Skeletal muscle tissue (tissue), 4 donors: ENCODE measurements around the gene HSPA1B. TPM values are rescaled to one million over a fixed set of nuclear protein-coding genes. Genes with fewer than 3 reads are reported as not detected.
A peak's percentile ranks its signal among the peaks of the same experiment; 100 is the strongest.
"Not testable (repeated sequence)": the region's sequence is repeated elsewhere in the genome, so short reads cannot be mapped to it uniquely, and the experiment has no call there.

Source experiments
- H3K27ac ChIP-seq: one replicate; pipeline ENCODE4 v1.7.0; 2013; ENCODE audit warnings: mild to moderate bottlenecking, low read depth, low read length, inconsistent platforms
- H3K27me3 ChIP-seq, 3 donors: one replicate each; pipeline ENCODE4 v1.7.0; 2013; ENCODE audit warnings: low read length in 3 of 3; ENCODE audit not compliant: control insufficient read depth in 3 of 3, insufficient read depth in 3 of 3
- H3K36me3 ChIP-seq, 3 donors: one replicate each; pipeline ENCODE4 v1.7.0; 2013; ENCODE audit warnings: low read length in 3 of 3; ENCODE audit not compliant: control insufficient read depth in 3 of 3, insufficient read depth in 3 of 3
- H3K4me1 ChIP-seq, 3 donors: one replicate each; pipeline ENCODE4 v1.7.0; 2013; ENCODE audit warnings: low read length in 3 of 3, mild to moderate bottlenecking in 3 of 3; ENCODE audit not compliant: control insufficient read depth in 3 of 3, insufficient read depth in 3 of 3
- H3K4me3 ChIP-seq, 3 donors: one replicate each; pipeline ENCODE4 v1.7.0; 2013; ENCODE audit warnings: low read length in 3 of 3
- H3K9ac ChIP-seq, 3 donors: one replicate each; pipeline ENCODE4 v1.7.0; 2013; ENCODE audit warnings: low read length in 3 of 3, mild to moderate bottlenecking in 3 of 3, moderate library complexity in 2 of 3, low read depth in 1 of 3
- H3K9me3 ChIP-seq, 3 donors: one replicate each; pipeline ENCODE4 v1.7.0; 2013; ENCODE audit warnings: low read length in 3 of 3; ENCODE audit not compliant: control insufficient read depth in 3 of 3
- total RNA-seq: library from RNA; depleted of rRNA; stranded (reverse); fragments of >200 nt; gene quantifications from one replicate; pipeline ENCODE4 v1.2.3, GENCODE V29; 2014
- donor health status: Osteomylitis.

Gene HSPA1B
- total RNA-seq, 1 donor from 2014 or later, result 117 TPM

DNA sequence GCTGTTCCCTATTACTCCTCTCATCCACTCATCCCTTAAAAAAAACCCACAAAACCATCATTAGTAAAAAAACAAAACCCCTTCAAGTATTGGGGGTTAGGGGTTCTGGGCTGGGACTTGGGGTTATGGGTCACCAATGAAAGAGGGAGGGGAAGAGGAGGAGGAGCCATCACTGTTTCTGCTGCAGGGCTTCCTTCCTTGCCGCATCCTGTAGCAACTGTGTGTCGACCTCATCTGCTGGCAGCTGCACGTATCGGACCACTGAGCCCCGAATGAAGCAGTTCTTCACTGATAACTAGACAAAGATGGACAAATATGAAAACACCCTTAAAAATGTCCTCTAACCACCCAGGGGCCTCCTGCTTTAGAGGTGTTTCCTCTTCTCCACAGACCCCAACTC is 29.9 kb upstream of the HSPA1B start:
- H3K9me3 ChIP-seq, result no peaks in the 10 kb centered on the region
- no peak overlapping the region for H3K4me3 ChIP-seq
- H3K27ac ChIP-seq, result peak overlapping the region; percentile 37
- H3K27me3 ChIP-seq, result no peaks in the 10 kb centered on the region
- peaks cover 3 to 5% (median 4%) of the 10 kb centered on the region in 3 donors for H3K36me3 ChIP-seq
- H3K4me1 ChIP-seq, result peaks cover 21 to 24% (median 23%) of the 10 kb centered on the region in 3 donors
- peak overlapping the region in 1 of 3 donors; percentile 16 for H3K9ac ChIP-seq

DNA sequence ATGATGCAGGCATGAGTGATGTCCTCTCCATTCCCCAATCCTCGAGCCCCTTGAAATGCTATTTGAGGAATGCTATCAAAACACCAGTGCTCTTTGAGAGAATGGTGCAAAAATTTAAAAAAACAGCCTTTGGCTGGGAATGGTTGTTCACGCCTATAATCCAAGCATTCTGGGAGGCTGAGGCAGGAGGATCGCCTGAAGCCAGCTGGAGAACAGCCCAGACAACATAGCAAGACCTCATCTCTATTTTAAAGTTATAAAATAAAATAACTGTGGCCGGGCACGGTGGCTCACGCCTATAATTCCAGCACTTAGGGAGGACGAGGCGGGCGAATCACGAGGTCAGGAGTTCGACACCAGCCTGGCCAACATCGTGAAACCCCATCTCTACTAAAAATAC is 27.8 kb upstream of the HSPA1B start:
- H3K4me3 ChIP-seq, result no peak overlapping the region
- H3K9ac ChIP-seq, result no peak overlapping the region
- peaks cover 0 to 5% (median 4%) of the 10 kb centered on the region in 3 donors for H3K36me3 ChIP-seq
- H3K27me3 ChIP-seq, result no peaks in the 10 kb centered on the region
- H3K9me3 ChIP-seq, result no peaks in the 10 kb centered on the region
- H3K27ac ChIP-seq, result no peak overlapping the region
- peaks cover 13 to 16% (median 14%) of the 10 kb centered on the region in 3 donors for H3K4me1 ChIP-seq

DNA sequence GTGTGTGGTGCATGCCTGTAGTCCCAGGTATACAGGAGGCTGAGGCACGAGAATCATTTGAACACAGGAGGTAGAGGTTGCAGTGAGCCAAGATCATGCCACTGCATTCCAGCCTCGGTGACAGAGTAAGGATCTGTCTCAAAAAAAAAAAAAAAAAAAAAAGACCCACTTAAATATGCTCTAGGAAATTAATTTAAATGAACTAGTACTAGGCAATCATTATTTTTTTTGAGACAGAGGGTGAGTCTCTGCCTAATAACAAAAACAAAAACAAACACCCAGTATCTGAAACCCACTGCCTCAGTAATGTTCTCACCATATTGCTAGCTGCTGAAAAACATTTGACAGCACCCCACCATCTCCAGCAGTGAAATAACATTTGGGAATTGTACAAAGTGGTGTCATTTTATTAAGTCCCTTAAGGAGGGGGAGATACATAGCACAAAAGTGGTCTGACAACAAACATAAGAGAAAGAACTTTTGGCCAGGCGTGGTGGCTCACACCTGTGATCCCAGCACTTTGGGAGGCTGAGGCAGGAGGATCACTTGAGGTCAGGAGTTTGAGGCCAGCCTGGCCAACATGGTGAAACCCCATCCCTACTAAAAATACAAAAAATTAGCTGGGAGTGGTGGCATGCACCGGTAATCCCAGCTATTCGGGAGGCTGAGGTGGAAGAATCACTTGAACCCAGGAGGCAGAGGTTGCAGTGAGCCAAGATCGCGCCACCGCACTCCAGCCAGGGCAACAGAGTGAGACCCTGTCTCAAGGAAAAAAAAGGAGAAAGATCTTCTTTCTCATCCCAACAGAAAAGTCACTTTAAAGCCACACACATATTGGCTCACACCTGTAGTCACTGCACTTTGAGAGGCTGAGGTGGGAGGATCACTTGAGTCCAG is 26.3 kb upstream of the HSPA1B start:
- H3K4me1 ChIP-seq, result peaks cover 12 to 15% (median 12%) of the 10 kb centered on the region in 3 donors
- not testable (repeated sequence) for H3K36me3 ChIP-seq, H3K9ac ChIP-seq, H3K27ac ChIP-seq, H3K9me3 ChIP-seq, H3K27me3 ChIP-seq, H3K4me3 ChIP-seq

GRCh38 chr6:31805939-31806469 is 21.5 kb upstream of the HSPA1B start:
- Histone ChIP-seq H3K27ac (peak overlapping the region; percentile 91), H3K9me3 (no peaks in the 10 kb centered on the region), H3K27me3 (no peaks in the 10 kb centered on the region), H3K9ac (peak overlapping the region; percentile 84 to 95 (median 93)), H3K4me3 (peak overlapping the region; percentile 71 to 86 (median 79)), H3K4me1 (peaks cover 8 to 14% (median 12%) of the 10 kb centered on the region in 3 donors), H3K36me3 (peaks cover 0 to 6% (median 2%) of the 10 kb centered on the region in 3 donors)

DNA sequence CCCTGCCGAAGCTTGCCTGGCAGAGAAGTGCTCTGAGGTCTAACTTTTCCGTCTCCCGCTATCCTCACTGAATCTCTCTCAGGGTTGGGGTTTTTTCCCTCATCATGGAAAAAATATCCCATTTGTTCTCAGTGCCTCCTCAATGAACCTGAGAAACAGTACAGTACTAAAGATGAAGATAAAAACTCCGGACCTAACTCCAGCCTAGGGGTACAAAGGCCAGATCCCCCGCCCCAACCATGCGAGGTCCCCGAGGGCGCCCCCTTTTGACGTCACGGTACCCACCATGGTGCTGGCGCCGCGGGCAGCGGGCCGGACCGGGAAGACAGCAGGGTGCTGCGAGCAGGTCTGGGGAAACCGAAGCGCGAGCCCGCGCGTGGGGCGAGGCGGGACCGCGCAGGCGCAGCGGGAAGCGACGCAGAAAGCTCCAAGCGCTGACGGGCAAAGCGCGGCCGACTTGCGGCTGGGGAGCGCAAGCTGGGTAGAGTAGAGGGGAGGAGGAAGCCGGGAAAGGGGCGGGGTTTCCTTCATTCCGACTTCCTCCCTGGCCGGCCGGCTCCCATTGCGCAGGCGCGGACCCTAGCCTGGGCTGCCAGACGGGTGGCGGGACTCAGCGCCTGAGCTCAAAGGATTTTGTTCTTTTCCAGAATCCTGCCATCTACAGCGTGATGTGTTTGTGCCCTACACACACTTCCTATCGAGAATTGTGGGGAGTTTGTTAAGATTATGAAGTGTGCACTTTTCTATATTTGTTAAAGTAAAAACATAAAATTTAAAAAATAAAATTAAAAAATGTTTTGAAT is 20.9 kb upstream of the HSPA1B start, which contains the start of gene LSM2:
Gene LSM2, minus strand, starts transcription at position 497 of the 803 bp plus-strand sequence. Its CDS starts 209 bp downstream, at position 288.
- Histone ChIP-seq H3K36me3 (peaks cover 0 to 6% (median 2%) of the 10 kb centered on the region in 3 donors), H3K4me3 (peak within 1 kb of the TSS; percentile 71 to 86 (median 79)), H3K9me3 (no peaks in the 10 kb centered on the region), H3K9ac (peak within 1 kb of the TSS; percentile 84 to 95 (median 93)), H3K4me1 (peaks cover 8 to 14% (median 12%) of the 10 kb centered on the region in 3 donors), H3K27me3 (no peaks in the 10 kb centered on the region), H3K27ac (peak within 1 kb of the TSS; percentile 91)

GRCh38 chr6:31808599-31808998 is 18.9 kb upstream of the HSPA1B start:
- peaks cover 11 to 17% (median 15%) of the 10 kb centered on the region in 3 donors for H3K4me1 ChIP-seq
- not testable (repeated sequence) for H3K9ac ChIP-seq, H3K9me3 ChIP-seq, H3K27ac ChIP-seq, H3K27me3 ChIP-seq, H3K4me3 ChIP-seq, H3K36me3 ChIP-seq

- H3K27ac ChIP-seq, result no peak overlapping the region
- no peaks in the 10 kb centered on the region for H3K9me3 ChIP-seq
- peaks cover 10 to 12% (median 11%) of the 10 kb centered on the region in 3 donors for H3K4me1 ChIP-seq
- H3K27me3 ChIP-seq, result no peaks in the 10 kb centered on the region
- peaks cover 0 to 6% (median 0%) of the 10 kb centered on the region in 3 donors for H3K36me3 ChIP-seq
- H3K9ac ChIP-seq, result no peak overlapping the region
- H3K4me3 ChIP-seq, result no peak overlapping the region
Measured at GRCh38 chr6:31811645-31812044, 15.9 kb upstream of the HSPA1B start.

GRCh38 chr6:31813465-31813849 is 14.1 kb upstream of the HSPA1B start:
- Histone ChIP-seq H3K9ac (peak overlapping the region; percentile 81 to 87 (median 84)), H3K9me3 (no peaks in the 10 kb centered on the region), H3K4me1 (peaks cover 8 to 16% (median 10%) of the 10 kb centered on the region in 3 donors), H3K27me3 (no peaks in the 10 kb centered on the region), H3K4me3 (peak overlapping the region; percentile 0 to 61 (median 47)), H3K27ac (peak overlapping the region; percentile 90), H3K36me3 (peaks cover 0 to 6% (median 0%) of the 10 kb centered on the region in 3 donors)

DNA sequence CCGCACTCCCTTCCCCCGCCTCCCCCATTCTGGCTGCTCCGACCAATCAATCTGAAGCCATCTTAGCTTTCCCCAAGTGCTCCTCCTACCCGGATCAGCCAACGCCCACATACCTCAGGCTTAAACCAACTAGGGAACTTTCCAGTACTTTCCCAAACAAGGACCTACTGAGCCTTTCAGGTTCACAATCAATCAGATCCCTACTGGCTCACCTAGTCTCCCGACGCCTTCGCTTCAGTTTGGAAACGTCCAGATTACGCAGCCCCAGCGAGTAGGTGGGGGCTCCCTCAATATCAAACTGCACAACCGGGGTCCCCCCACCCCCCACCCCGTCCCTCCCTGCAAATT is 12.9 kb upstream of the HSPA1B start:
- Histone ChIP-seq H3K9ac (peak overlapping the region; percentile 74 to 94 (median 90)), H3K4me3 (peak overlapping the region; percentile 74 to 91 (median 85)), H3K27ac (peak overlapping the region; percentile 98), H3K36me3 (peaks cover 0 to 6% (median 0%) of the 10 kb centered on the region in 3 donors), H3K4me1 (peaks cover 16 to 23% (median 16%) of the 10 kb centered on the region in 3 donors), H3K9me3 (no peaks in the 10 kb centered on the region), H3K27me3 (no peaks in the 10 kb centered on the region)
